Right cardiac atrium (tissue), 5 donors: ENCODE data around the gene HSFX2. TPM values are rescaled to one million over a fixed set of nuclear protein-coding genes. Genes with fewer than 3 reads are reported as not detected.
"Not testable (repeated sequence)": the region's sequence is repeated elsewhere in the genome, so short reads cannot be mapped to it uniquely, and the experiment has no call there.

ENCODE experiments used
- ATAC-seq, 2 donors: fragments of 200-7000 bp; cut with Tn5 transposase; one replicate each; pipeline versions ENCODE4 v1.8.0 to v1.9.1; 2020; ENCODE audit warnings: moderate library complexity in 2 of 2, mild to moderate bottlenecking in 1 of 2
- DNase-seq, 3 donors: peaks; one replicate each; pipeline ENCODE4 v3.0.0-alpha.2; 2020
- H3K27ac ChIP-seq: one replicate; pipeline ENCODE4 v1.5.1; 2013; ENCODE audit warnings: mild to moderate bottlenecking, low read length, control low read depth, moderate library complexity
- H3K27me3 ChIP-seq: one replicate; pipeline ENCODE4 v1.6.1; 2013; ENCODE audit not compliant: control insufficient read depth, insufficient read depth
- H3K4me1 ChIP-seq: one replicate; pipeline ENCODE4 v1.6.1; 2013; ENCODE audit warnings: low read length; ENCODE audit not compliant: control insufficient read depth, insufficient read depth
- H3K4me3 ChIP-seq: one replicate; pipeline ENCODE4 v1.5.1; 2013; ENCODE audit warnings: low read length, control low read depth
- H3K9me3 ChIP-seq: one replicate; pipeline ENCODE4 v1.6.1; 2013; ENCODE audit warnings: low read length; ENCODE audit not compliant: control insufficient read depth
- WGBS: extraction: QIAGEN DNeasy Blood & Tissue Kit; methylation state at CpG from one replicate; pipeline ENCODE4 v1.1.7; 2013; 5-methylcytosine and 5-hydroxymethylcytosine counted together
- intact Hi-C, 4 donors: fragments of 100-400 bp; cut with DNase I; formaldehyde crosslinking; loops; one replicate each; pipeline versions ENCODE4 v1.11.0 to v1.14.0; 2022 to 2023
- polyA plus RNA-seq: library from polyadenylated mRNA; stranded (reverse); fragments of 200-250 nt; gene quantifications from one replicate; pipeline ENCODE4 v1.2.3, GENCODE V29; 2013
- total RNA-seq, 4 donors: library from RNA; stranded (reverse); fragmentation: NEBNext Ultra II Directional; extraction: Animal tissue kit (Norgen Biotek cat#: 25700); gene quantifications; one replicate each; pipeline ENCODE4 v1.2.1, GENCODE V29; 2021
- donor health status: healthy with polysubstance abuse.
- donor health status: DM: no; HTN: yes; CAD: no.
- donor health status: DM: no; HTN: no; CAD: no.
- donor health status: DM: no; HTN: yes; CAD: no; lungs with severe emphysema.
- donor health status: DM: yes; HTN: yes; CAD: no.

Gene HSFX2
- total and polyA plus RNA-seq, 5 donors: 0.77 to 1.3 (median 1.1) TPM; not detected in 2

GRCh38 chrX:149590993-149591392 lies 4.1 kb downstream of the HSFX2 start:
- DNase-seq, H3K27me3 ChIP-seq, ATAC-seq, H3K4me3 ChIP-seq, intact Hi-C loops, H3K4me1 ChIP-seq, H3K9me3 ChIP-seq, H3K27ac ChIP-seq: not testable (repeated sequence)
- no CpG with 5 or more reads among the region's 7 CpGs for WGBS

GRCh38 chrX:149587359-149587758 lies 7.8 kb downstream of the HSFX2 start, which contains the start of gene MAGEA9B:
TSS of gene MAGEA9B (minus strand) at chrX:149587459. CDS start at chrX:149583179, 4,280 bp downstream.
- H3K9me3 ChIP-seq, H3K4me1 ChIP-seq, ATAC-seq, intact Hi-C loops, H3K27me3 ChIP-seq, H3K27ac ChIP-seq, DNase-seq, H3K4me3 ChIP-seq: not testable (repeated sequence)
- WGBS: no CpG with 5 or more reads among the region's 12 CpGs

- H3K9me3 ChIP-seq, H3K4me1 ChIP-seq, H3K4me3 ChIP-seq, H3K27me3 ChIP-seq, DNase-seq, ATAC-seq, H3K27ac ChIP-seq, intact Hi-C loops: not testable (repeated sequence)
- 92% methylated on average over 4 of the region's 17 CpGs for WGBS
Measured at GRCh38 chrX:149585631-149586030, 9.5 kb downstream of the HSFX2 start.

GRCh38 chrX:149573456-149573855 lies 21.7 kb downstream of the HSFX2 start:
- H3K4me1 ChIP-seq, H3K4me3 ChIP-seq, intact Hi-C loops, DNase-seq, H3K27ac ChIP-seq, H3K9me3 ChIP-seq, H3K27me3 ChIP-seq: not testable (repeated sequence)
- WGBS: no CpG with 5 or more reads among the region's 1 CpG
- ATAC-seq: peak; percentile 67 to 91

- ATAC-seq: peak in 1 of 2 donors; percentile 55
- WGBS: 67% methylated on average over 1 of the region's 1 CpG
- Histone ChIP-seq H3K27ac (no peak overlapping the region), H3K27me3 (no peaks in the 10 kb centered on the region), H3K9me3 (no peaks in the 10 kb centered on the region), H3K4me3 (no peak overlapping the region), H3K4me1 (peaks cover 3% of the 10 kb centered on the region)
- DNase-seq: no peak
- intact Hi-C loops: no loop called here
Measured at GRCh38 chrX:149572743-149573142, 22.4 kb downstream of the HSFX2 start.

GRCh38 chrX:149571770-149572169 lies 23.3 kb downstream of the HSFX2 start:
- Histone ChIP-seq H3K27me3 (no peaks in the 10 kb centered on the region), H3K9me3 (no peaks in the 10 kb centered on the region), H3K4me1 (peaks cover 3% of the 10 kb centered on the region), H3K27ac (no peak overlapping the region), H3K4me3 (no peak overlapping the region)
- intact Hi-C loops: no loop called here
- no peak for ATAC-seq
- no peak for DNase-seq
- 82% methylated on average over 7 of the region's 7 CpGs for WGBS

GRCh38 chrX:149570668-149571067 lies 24.4 kb downstream of the HSFX2 start:
- DNase-seq (no peak), ATAC-seq (no peak)
- Histone ChIP-seq H3K4me1 (peaks cover 3% of the 10 kb centered on the region), H3K27ac (no peak overlapping the region), H3K9me3 (no peaks in the 10 kb centered on the region), H3K27me3 (no peaks in the 10 kb centered on the region), H3K4me3 (no peak overlapping the region)
- intact Hi-C loops: no loop called here
- WGBS: 48% methylated on average over 6 of the region's 6 CpGs

- 61% methylated on average over 2 of the region's 2 CpGs for WGBS
- ATAC-seq (no peak), DNase-seq (no peak)
- no peaks in the 10 kb centered on the region for H3K27me3 ChIP-seq
- H3K9me3 ChIP-seq: no peaks in the 10 kb centered on the region
- no peak overlapping the region for H3K4me3 ChIP-seq
- peaks cover 3% of the 10 kb centered on the region for H3K4me1 ChIP-seq
- H3K27ac ChIP-seq: no peak overlapping the region
- intact Hi-C loops: no loop called here
Measured at GRCh38 chrX:149569770-149570169, 25.3 kb downstream of the HSFX2 start.

- no peak overlapping the region for H3K27ac ChIP-seq
- no peaks in the 10 kb centered on the region for H3K27me3 ChIP-seq
- no peak overlapping the region for H3K4me3 ChIP-seq
- ATAC-seq (no peak), DNase-seq (no peak)
- intact Hi-C loops: no loop called here
- H3K9me3 ChIP-seq: no peaks in the 10 kb centered on the region
- WGBS: 63% methylated on average over 5 of the region's 5 CpGs
- peaks cover 3% of the 10 kb centered on the region for H3K4me1 ChIP-seq
Measured at GRCh38 chrX:149568701-149569296, 26.3 kb downstream of the HSFX2 start.

- Histone ChIP-seq H3K9me3 (no peaks in the 10 kb centered on the region), H3K4me1 (peaks cover 3% of the 10 kb centered on the region), H3K27me3 (no peaks in the 10 kb centered on the region), H3K27ac (no peak overlapping the region), H3K4me3 (no peak overlapping the region)
- DNase-seq (peak in 1 of 3 donors; percentile 13), ATAC-seq (no peak)
- WGBS: 89% methylated on average over 7 of the region's 7 CpGs
- intact Hi-C loops: no loop called here
Measured at GRCh38 chrX:149567621-149568417, 27.3 kb downstream of the HSFX2 start.

- ATAC-seq (no peak), DNase-seq (no peak)
- no peak overlapping the region for H3K27ac ChIP-seq
- H3K4me1 ChIP-seq: no peaks in the 10 kb centered on the region
- H3K4me3 ChIP-seq: no peak overlapping the region
- WGBS: 93% methylated on average over 4 of the region's 4 CpGs
- H3K9me3 ChIP-seq: no peaks in the 10 kb centered on the region
- no peaks in the 10 kb centered on the region for H3K27me3 ChIP-seq
- intact Hi-C loops: no loop called here
Measured at GRCh38 chrX:149563359-149563758, 31.8 kb downstream of the HSFX2 start.
